A549 (cell line): ENCODE results near the gene TRIM41. TPM values are rescaled to one million over a fixed set of nuclear protein-coding genes. Genes with fewer than 3 reads are reported as not detected.

ENCODE experiments used
- ATAC-seq, 2 experiments: fragments of 200-7000 bp in 1 of 2; fragments of >200 bp in 1 of 2; cut with Nextera tagmentation in 1 of 2; cut with Tn5 transposase in 1 of 2; 3 replicates each; pipeline versions ENCODE4 v1.8.0 to v1.9.1; 2018 to 2020; ENCODE audit warnings: mild to moderate bottlenecking in 1 of 2, moderate library complexity in 1 of 2
- CTCF ChIA-PET: fragments of 300-600 bp; sonication (Branson Sonifier 250); formaldehyde crosslinking; extraction: SDS; loops from one replicate; lab custom pipeline; 2021; ENCODE audit warnings: antibody characterized with exemption, inconsistent platforms; lab: Yijun Ruan, JAX
- POLR2A ChIA-PET: fragments of 350-600 bp; formaldehyde crosslinking; extraction: SDS; loops from one replicate; lab custom pipeline; 2021; ENCODE audit warnings: antibody characterized with exemption, inconsistent platforms; lab: Yijun Ruan, JAX
- DNase-seq, 2 experiments: peaks; one replicate each; pipeline versions ENCODE4 v3.0.0 to v3.0.0-alpha.2; 2011 to 2016; ENCODE audit warnings: low read depth in 1 of 2, low spot score in 1 of 2
- FAIRE-seq: peaks from 2 replicates; lab custom pipeline; 2011; peaks lifted over from hg19 to GRCh38; lab: Jason Lieb, UNC
- H3K27ac ChIP-seq, 2 experiments: fragments of >200 bp; sonication (Bioruptor Twin); formaldehyde crosslinking; 3 replicates each; pipeline ENCODE4 v1.5.1; 2016 to 2017
- H3K4me1 ChIP-seq: fragments of >200 bp; sonication (Bioruptor Twin); formaldehyde crosslinking; 3 replicates; pipeline ENCODE4 v1.6.1; 2016
- H3K4me2 ChIP-seq: fragments of >200 bp; sonication (Bioruptor Twin); formaldehyde crosslinking; 3 replicates; pipeline ENCODE4 v1.6.1; 2016
- H3K4me3 ChIP-seq: fragments of >200 bp; sonication (Bioruptor Twin); formaldehyde crosslinking; 3 replicates; pipeline ENCODE4 v1.5.1; 2016
- H3K9me3 ChIP-seq: fragments of >200 bp; sonication (Bioruptor Twin); formaldehyde crosslinking; 3 replicates; pipeline ENCODE4 v1.6.1; 2016
- ATOH8 ChIP-seq: fragments of 250-450 bp; sonication (Bioruptor Pico); IDR thresholded peaks from 2 replicates; pipeline ENCODE4 v1.5.0; 2020; ENCODE audit warnings: low read depth, mild to moderate bottlenecking, moderate library complexity
- ELK1 ChIP-seq: fragments of 150-350 bp; IDR thresholded peaks from 2 replicates; pipeline ENCODE4 v1.6.1; 2014; ENCODE audit warnings: low read depth, mild to moderate bottlenecking, low read length
- ESRRA ChIP-seq: fragments of 150-350 bp; IDR thresholded peaks from 2 replicates; pipeline ENCODE4 v1.6.1; 2014; ENCODE audit warnings: mild to moderate bottlenecking, low read length, borderline replicate concordance
- FOSB ChIP-seq: fragments of 250-450 bp; sonication (Bioruptor Pico); IDR thresholded peaks from 2 replicates; pipeline ENCODE4 v1.5.0; 2020; ENCODE audit warnings: mild to moderate bottlenecking, moderate library complexity
- FOSL2 ChIP-seq, 2 experiments: fragments of 450-650 bp in 1 of 2; fragments of >200 bp in 1 of 2; sonication (Bioruptor Twin) in 1 of 2; formaldehyde crosslinking; IDR thresholded peaks; 2 replicates each; pipeline versions ENCODE4 v1.5.0 to v1.6.1; 2016 to 2020; ENCODE audit warnings: mild to moderate bottlenecking in 1 of 2, moderate library complexity in 1 of 2
- GATA3 ChIP-seq: IDR thresholded peaks from 2 replicates; pipeline ENCODE4 v1.6.1; 2012; ENCODE audit warnings: borderline replicate concordance
- HOXB13 ChIP-seq: fragments of 250-450 bp; sonication (Bioruptor Pico); IDR thresholded peaks from 2 replicates; pipeline ENCODE4 v1.5.0; 2020; ENCODE audit warnings: low read depth, mild to moderate bottlenecking, moderate library complexity
- KDM1A ChIP-seq: fragments of 200-600 bp; sonication (generic); IDR thresholded peaks from 2 replicates; pipeline ENCODE4 v1.6.1; 2016; ENCODE audit warnings: low read depth, mild to moderate bottlenecking
- MYC ChIP-seq: IDR thresholded peaks from 2 replicates; pipeline ENCODE4 v1.6.1; 2012; ENCODE audit warnings: mild to moderate bottlenecking, inconsistent platforms, low read length, improper control_type of control experiment, borderline replicate concordance
- RCOR1 ChIP-seq: fragments of 150-350 bp; IDR thresholded peaks from 2 replicates; pipeline ENCODE4 v1.6.1; 2014; ENCODE audit warnings: antibody characterized with exemption, low read length, low read depth
- SMC3 ChIP-seq: fragments of >200 bp; sonication (Bioruptor Twin); formaldehyde crosslinking; IDR thresholded peaks from 3 replicates; pipeline ENCODE4 v1.6.1; 2018; ENCODE audit warnings: inconsistent platforms
- SREBF2 ChIP-seq: fragments of 450-650 bp; IDR thresholded peaks from 2 replicates; pipeline ENCODE4 v1.6.1; 2014; ENCODE audit warnings: mild to moderate bottlenecking, moderate library complexity
- WGBS: methylation state at CpG from one replicate; pipeline ENCODE4 v1.1.6; 2017; ENCODE audit errors: missing lambda C conversion rate; 5-methylcytosine and 5-hydroxymethylcytosine counted together
- polyA plus RNA-seq, 4 experiments: library from polyadenylated mRNA; depleted of rRNA in 3 of 4; stranded (reverse); fragments of >200 nt; fragmentation: RNase III in 1 of 4; extraction: RNeasy Plus Mini Kit Qiagen cat#74134 plus additional on column Dnase treatment in 1 of 4; gene quantifications; 2 replicates in 3 of 4; 3 replicates in 1 of 4; pipeline ENCODE4 v1.2.3, GENCODE V29; 2011 to 2017
- TF ChIP-seq, protein P1 (sequence below): IDR thresholded peaks from 2 replicates; pipeline ENCODE4 v1.6.1; 2012; ENCODE audit warnings: low read depth, borderline replicate concordance
- TF ChIP-seq, protein P2 (sequence below): fragments of 250-450 bp; sonication (Bioruptor Pico); IDR thresholded peaks from 2 replicates; pipeline ENCODE4 v1.5.0; 2021; ENCODE audit warnings: mild to moderate bottlenecking, moderate library complexity, borderline replicate concordance
- TF ChIP-seq, protein P3 (sequence below): IDR thresholded peaks from 2 replicates; pipeline ENCODE4 v1.6.1; 2012
- TF ChIP-seq, protein P4 (sequence below): IDR thresholded peaks from 2 replicates; pipeline ENCODE4 v1.6.1; 2012

The TRIM41 gene
- polyA plus RNA-seq, 2 of the 4 experiments (the other 2 are of a cell fraction), result 22.7 to 32.5 TPM

DNA sequence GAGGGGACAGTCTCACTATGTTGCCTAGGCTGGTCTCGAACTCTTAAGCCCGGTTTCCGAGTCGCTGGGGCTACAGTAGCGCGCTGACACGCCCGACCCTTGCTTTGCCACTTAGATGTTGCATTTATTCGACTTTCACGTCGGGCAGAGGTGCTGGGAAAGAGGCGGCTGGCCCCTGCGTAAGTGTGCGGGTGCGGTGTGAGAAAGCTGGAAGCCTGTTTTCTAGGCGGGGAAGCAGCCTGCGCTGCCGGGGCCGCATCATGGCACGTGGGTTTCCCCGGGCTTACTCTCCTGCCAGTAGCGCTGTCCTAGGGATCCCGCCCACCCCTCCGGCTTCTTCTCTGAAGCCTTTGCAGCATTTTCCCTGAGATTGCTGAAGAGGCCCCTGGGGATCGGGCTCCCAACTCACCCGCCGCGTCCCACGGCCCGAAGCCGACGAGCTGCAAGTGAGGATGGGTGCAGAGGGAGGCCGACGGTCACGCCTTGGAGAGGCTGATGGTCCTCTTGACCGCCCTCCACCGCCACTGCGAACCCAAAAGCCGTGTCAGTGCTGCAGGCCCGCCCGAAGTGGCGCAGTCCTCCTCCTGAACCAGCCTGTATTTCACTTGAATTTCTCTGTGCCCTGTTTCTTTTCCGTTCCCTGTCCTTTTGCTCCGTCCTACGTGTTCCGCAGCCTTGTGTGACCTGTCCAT is 5.8 kb upstream of the TRIM41 start:
- POLR2A ChIA-PET, result interaction anchor here (2.4 kb wide), 1 partner anchor 10 kb away, joined by 16 read pairs; no protein-coding TSS in a partner anchor
- ATAC-seq, result peak; percentile 52 to 58
- peak overlapping the region; percentile 31 to 81 for H3K27ac ChIP-seq
- TF ChIP-seq RCOR1 (no peak), SREBF2 (no peak), ELK1 (no peak), SMC3 (peak; percentile 3; the same call in 1 of the 3 replicates)
- TF ChIP-seq, protein P1, sequence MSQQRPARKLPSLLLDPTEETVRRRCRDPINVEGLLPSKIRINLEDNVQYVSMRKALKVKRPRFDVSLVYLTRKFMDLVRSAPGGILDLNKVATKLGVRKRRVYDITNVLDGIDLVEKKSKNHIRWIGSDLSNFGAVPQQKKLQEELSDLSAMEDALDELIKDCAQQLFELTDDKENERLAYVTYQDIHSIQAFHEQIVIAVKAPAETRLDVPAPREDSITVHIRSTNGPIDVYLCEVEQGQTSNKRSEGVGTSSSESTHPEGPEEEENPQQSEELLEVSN, result peak; percentile 88
- TF ChIP-seq, protein P2, sequence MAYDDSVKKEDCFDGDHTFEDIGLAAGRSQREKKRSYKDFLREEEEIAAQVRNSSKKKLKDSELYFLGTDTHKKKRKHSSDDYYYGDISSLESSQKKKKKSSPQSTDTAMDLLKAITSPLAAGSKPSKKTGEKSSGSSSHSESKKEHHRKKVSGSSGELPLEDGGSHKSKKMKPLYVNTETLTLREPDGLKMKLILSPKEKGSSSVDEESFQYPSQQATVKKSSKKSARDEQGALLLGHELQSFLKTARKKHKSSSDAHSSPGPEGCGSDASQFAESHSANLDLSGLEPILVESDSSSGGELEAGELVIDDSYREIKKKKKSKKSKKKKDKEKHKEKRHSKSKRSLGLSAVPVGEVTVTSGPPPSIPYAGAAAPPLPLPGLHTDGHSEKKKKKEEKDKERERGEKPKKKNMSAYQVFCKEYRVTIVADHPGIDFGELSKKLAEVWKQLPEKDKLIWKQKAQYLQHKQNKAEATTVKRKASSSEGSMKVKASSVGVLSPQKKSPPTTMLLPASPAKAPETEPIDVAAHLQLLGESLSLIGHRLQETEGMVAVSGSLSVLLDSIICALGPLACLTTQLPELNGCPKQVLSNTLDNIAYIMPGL (CRISPR knock-in tag), result peak; percentile 83; the same call in 1 of the 2 replicates
- TF ChIP-seq, protein P3, sequence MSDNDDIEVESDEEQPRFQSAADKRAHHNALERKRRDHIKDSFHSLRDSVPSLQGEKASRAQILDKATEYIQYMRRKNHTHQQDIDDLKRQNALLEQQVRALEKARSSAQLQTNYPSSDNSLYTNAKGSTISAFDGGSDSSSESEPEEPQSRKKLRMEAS, result peak; percentile 94
- TF ChIP-seq, all 56 proteins: peak for 4
- peak overlapping the region; percentile 45 for H3K4me3 ChIP-seq
- peak overlapping the region; percentile 82 for H3K4me2 ChIP-seq
- DNase-seq (peak; percentile 65 to 88), FAIRE-seq (no peak)
- CTCF ChIA-PET, result interaction anchor here (0.9 to 1.8 kb wide), 3 partner anchors 26 to 33 kb away, joined by 3 to 6 read pairs (median 3); no protein-coding TSS in a partner anchor
- H3K4me1 ChIP-seq, result peaks cover 5% of the 10 kb centered on the region; the same call in 2 of the 3 replicates
- H3K9me3 ChIP-seq, result no peaks in the 10 kb centered on the region
- under 1% methylated on average over 42 of the region's 46 CpGs for WGBS

- H3K4me3 ChIP-seq, result peak overlapping the region; percentile 45
- TF ChIP-seq GATA3 (no peak; the same call in 1 of the 2 replicates), FOSB (CRISPR knock-in tag) (no peak), ATOH8 (no peak), MYC (no peak), HOXB13 (CRISPR knock-in tag) (no peak), KDM1A (no peak), ESRRA (no peak), FOSL2 (IDR thresholded peaks at IDR 0.05) (no peak), FOSL2 (CRISPR knock-in tag; IDR thresholded peaks at IDR 0.05) (no peak), SREBF2 (no peak)
- TF ChIP-seq, protein P3, result no peak
- TF ChIP-seq, protein P4, sequence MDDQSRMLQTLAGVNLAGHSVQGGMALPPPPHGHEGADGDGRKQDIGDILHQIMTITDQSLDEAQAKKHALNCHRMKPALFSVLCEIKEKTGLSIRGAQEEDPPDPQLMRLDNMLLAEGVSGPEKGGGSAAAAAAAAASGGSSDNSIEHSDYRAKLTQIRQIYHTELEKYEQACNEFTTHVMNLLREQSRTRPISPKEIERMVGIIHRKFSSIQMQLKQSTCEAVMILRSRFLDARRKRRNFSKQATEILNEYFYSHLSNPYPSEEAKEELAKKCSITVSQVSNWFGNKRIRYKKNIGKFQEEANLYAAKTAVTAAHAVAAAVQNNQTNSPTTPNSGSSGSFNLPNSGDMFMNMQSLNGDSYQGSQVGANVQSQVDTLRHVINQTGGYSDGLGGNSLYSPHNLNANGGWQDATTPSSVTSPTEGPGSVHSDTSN, result no peak
- POLR2A ChIA-PET, result interaction anchor here (2.4 kb wide), 1 partner anchor 11 kb away, joined by 16 read pairs; no protein-coding TSS in a partner anchor
- no peaks in the 10 kb centered on the region for H3K9me3 ChIP-seq
- 2% methylated on average over 13 of the region's 13 CpGs for WGBS
- H3K27ac ChIP-seq, result peak overlapping the region; percentile 31 to 81
- peaks cover 5% of the 10 kb centered on the region; the same call in 2 of the 3 replicates for H3K4me1 ChIP-seq
- ATAC-seq, result peak; percentile 9 to 36
- FAIRE-seq, result no peak
- no peak for DNase-seq
- H3K4me2 ChIP-seq, result peak overlapping the region; percentile 82
- CTCF ChIA-PET, result interaction anchor here (0.9 to 1.0 kb wide), 2 partner anchors 26 to 34 kb away, joined by 3 read pairs; no protein-coding TSS in a partner anchor
Measured at GRCh38 chr5:181217803-181218062, 5.3 kb upstream of the TRIM41 start.
